ENCODE measurements around the gene ZNF692.

GRCh38 chr1:248848602-248849001, 10.3 kb downstream of the ZNF692 start:
- TF ChIP-seq, protein P1, sequence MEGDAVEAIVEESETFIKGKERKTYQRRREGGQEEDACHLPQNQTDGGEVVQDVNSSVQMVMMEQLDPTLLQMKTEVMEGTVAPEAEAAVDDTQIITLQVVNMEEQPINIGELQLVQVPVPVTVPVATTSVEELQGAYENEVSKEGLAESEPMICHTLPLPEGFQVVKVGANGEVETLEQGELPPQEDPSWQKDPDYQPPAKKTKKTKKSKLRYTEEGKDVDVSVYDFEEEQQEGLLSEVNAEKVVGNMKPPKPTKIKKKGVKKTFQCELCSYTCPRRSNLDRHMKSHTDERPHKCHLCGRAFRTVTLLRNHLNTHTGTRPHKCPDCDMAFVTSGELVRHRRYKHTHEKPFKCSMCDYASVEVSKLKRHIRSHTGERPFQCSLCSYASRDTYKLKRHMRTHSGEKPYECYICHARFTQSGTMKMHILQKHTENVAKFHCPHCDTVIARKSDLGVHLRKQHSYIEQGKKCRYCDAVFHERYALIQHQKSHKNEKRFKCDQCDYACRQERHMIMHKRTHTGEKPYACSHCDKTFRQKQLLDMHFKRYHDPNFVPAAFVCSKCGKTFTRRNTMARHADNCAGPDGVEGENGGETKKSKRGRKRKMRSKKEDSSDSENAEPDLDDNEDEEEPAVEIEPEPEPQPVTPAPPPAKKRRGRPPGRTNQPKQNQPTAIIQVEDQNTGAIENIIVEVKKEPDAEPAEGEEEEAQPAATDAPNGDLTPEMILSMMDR (IDR thresholded peaks at IDR 0.05; ENCODE audit: extremely low read depth in 1 of 2, insufficient read depth in 1 of 2, low read depth in 1 of 2, low read length in 2 of 2) = no peak
- TF ChIP-seq JUN (IDR thresholded peaks at IDR 0.05; ENCODE audit: borderline replicate concordance, insufficient read depth, insufficient read length, low read depth) = no peak
